ENCODE data around the gene OR5K3.

The OR5K3 gene

DNA sequence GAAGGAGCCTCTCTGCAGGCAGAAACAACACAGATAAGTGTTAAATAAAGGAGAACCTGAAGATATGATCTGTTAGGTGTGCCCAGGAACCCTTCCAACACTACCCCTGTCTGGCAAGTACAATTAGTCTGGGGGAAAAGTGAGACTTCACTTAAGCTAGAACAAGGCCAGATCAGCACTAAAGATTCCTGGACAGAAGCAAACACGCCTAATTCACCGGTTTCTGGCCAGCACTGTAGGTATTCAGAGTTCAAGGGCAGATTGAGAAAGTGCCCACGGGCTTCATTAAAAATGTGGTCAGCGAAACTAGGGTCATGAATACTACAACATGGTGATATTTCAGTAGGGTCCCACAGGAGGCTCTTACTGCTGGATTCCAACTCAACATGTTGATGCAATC is 43.9 kb downstream of the OR5K3 start:
- no peak for DNase-seq (ENCODE audit: low spot score)

GRCh38 chr3:98440283-98440682 is 49.8 kb downstream of the OR5K3 start:
- no peak for DNase-seq (ENCODE audit: low spot score)

Data from iPS-NIHi11 (cell line).